Endodermal cell (in vitro differentiated cells): ENCODE measurements around the gene DYNLL1. TPM values are rescaled to one million over a fixed set of nuclear protein-coding genes. Genes with fewer than 3 reads are reported as not detected.
"Not testable (repeated sequence)": the region's sequence is repeated elsewhere in the genome, so short reads cannot be mapped to it uniquely, and the experiment has no call there.

Experiments
- DNase-seq: peaks from one replicate; pipeline ENCODE4 v3.0.0-alpha.2; 2017
- H3K27ac ChIP-seq: 2 replicates; pipeline ENCODE4 v1.5.1; 2013; ENCODE audit warnings: mild to moderate bottlenecking, low read depth, low read length, moderate library complexity
- H3K27me3 ChIP-seq: 2 replicates; pipeline ENCODE4 v1.6.1; 2013; ENCODE audit warnings: mild to moderate bottlenecking, low read length, moderate library complexity; ENCODE audit not compliant: insufficient read depth, control insufficient read depth, poor library complexity, severe bottlenecking
- H3K36me3 ChIP-seq: 2 replicates; pipeline ENCODE4 v1.7.0; 2013; ENCODE audit warnings: mild to moderate bottlenecking, low read length, moderate library complexity; ENCODE audit not compliant: control insufficient read depth, insufficient read depth
- H3K4me1 ChIP-seq: one replicate; pipeline ENCODE4 v1.7.0; 2013; ENCODE audit warnings: low read length; ENCODE audit not compliant: control insufficient read depth, insufficient read depth
- H3K4me3 ChIP-seq: 2 replicates; pipeline ENCODE4 v1.5.1; 2013; ENCODE audit warnings: mild to moderate bottlenecking, low read length, moderate library complexity
- H3K9ac ChIP-seq: 2 replicates; pipeline ENCODE4 v1.6.1; 2013; ENCODE audit warnings: mild to moderate bottlenecking, low read length, moderate library complexity; ENCODE audit not compliant: poor library complexity, severe bottlenecking; ENCODE audit errors: extremely low read depth
- H3K9me3 ChIP-seq: 2 replicates; pipeline ENCODE4 v1.6.1; 2013; ENCODE audit warnings: mild to moderate bottlenecking, low read length, moderate library complexity; ENCODE audit not compliant: control insufficient read depth
- H3K27ac Mint-ChIP-seq: 2 replicates; pipeline ENCODE4 v1.8.0; 2020; ENCODE audit warnings: mixed read lengths
- H3K27me3 Mint-ChIP-seq: 2 replicates; pipeline ENCODE4 v1.8.0; 2021; ENCODE audit warnings: mild to moderate bottlenecking, mixed read lengths; ENCODE audit not compliant: insufficient read depth
- H3K36me3 Mint-ChIP-seq: 2 replicates; pipeline ENCODE4 v1.8.0; 2020; ENCODE audit warnings: low read depth, mixed read lengths
- H3K4me1 Mint-ChIP-seq: 2 replicates; pipeline ENCODE4 v1.8.0; 2020; ENCODE audit warnings: mixed read lengths
- H3K4me3 Mint-ChIP-seq: 2 replicates; pipeline ENCODE4 v1.8.0; 2020; ENCODE audit warnings: mild to moderate bottlenecking, moderate library complexity, mixed read lengths
- H3K9me3 Mint-ChIP-seq: 2 replicates; pipeline ENCODE4 v1.8.0; 2020; ENCODE audit warnings: mild to moderate bottlenecking, mixed read lengths
- CTCF ChIP-seq: fragments of 200-600 bp; sonication (generic); conservative IDR thresholded peaks from 2 replicates; pipeline ENCODE4 v1.5.0; 2021; ENCODE audit warnings: antibody characterized with exemption, mild to moderate bottlenecking
- WGBS, 2 experiments: methylation state at CpG; one replicate each; pipeline versions ENCODE4 v1.1.5 to v1.1.7; 2013; ENCODE audit warnings: missing lambda C conversion rate in 2 of 2, mixed read lengths in 1 of 2; ENCODE audit not compliant: insufficient coverage in 1 of 2, insufficient read length in 1 of 2; 5-methylcytosine and 5-hydroxymethylcytosine counted together
- total RNA-seq, 2 donors: library from RNA; stranded (reverse); fragmentation: NEBNext Ultra II Directional in 1 of 2; extraction: Animal tissue kit (Norgen Biotek cat#: 25700) in 1 of 2; gene quantifications; 2 replicates in 1 of 2; 3 replicates in 1 of 2; pipeline ENCODE4 v1.2.1, GENCODE V29; 2021

DYNLL1 gene
- total RNA-seq, 2 donors from 2014 or later, result 326 to 424 TPM

GRCh38 chr12:120483621-120484020, 12.3 kb upstream of the DYNLL1 start:
- WGBS, 2 experiments, result 92 to 100% methylated on average over 1 of the region's 1 CpG
- no peak for TF ChIP-seq CTCF
- no peak for DNase-seq

GRCh38 chr12:120485961-120486881, 9.7 kb upstream of the DYNLL1 start:
- Mint-ChIP-seq H3K36me3 (peaks cover 3% of the 10 kb centered on the region), H3K27ac (no peak overlapping the region), H3K27me3 (no peaks in the 10 kb centered on the region), H3K4me3 (no peak overlapping the region), H3K4me1 (peaks cover 12% of the 10 kb centered on the region), H3K9me3 (no peaks in the 10 kb centered on the region)
- Histone ChIP-seq H3K27me3 (no peaks in the 10 kb centered on the region), H3K9me3 (no peaks in the 10 kb centered on the region), H3K4me3 (no peak overlapping the region), H3K9ac (no peak overlapping the region), H3K27ac (no peak overlapping the region), H3K4me1 (peaks cover 7% of the 10 kb centered on the region), H3K36me3 (no peaks in the 10 kb centered on the region)
- no peak for DNase-seq
- WGBS, 2 experiments, result 95 to 100% methylated on average over 4 to 6 of the region's 7 CpGs
- TF ChIP-seq CTCF, result no peak

More at GRCh38 chr12:120483621-120484020, 12.3 kb upstream of the DYNLL1 start:
- no peaks in the 10 kb centered on the region for H3K27me3 ChIP-seq
- Mint-ChIP-seq H3K36me3 (no peaks in the 10 kb centered on the region), H3K9me3 (no peaks in the 10 kb centered on the region), H3K4me1 (peaks cover 11% of the 10 kb centered on the region), H3K27ac (peak overlapping the region; percentile 2), H3K4me3 (no peak overlapping the region), H3K27me3 (no peaks in the 10 kb centered on the region)
- H3K9me3 ChIP-seq, result no peaks in the 10 kb centered on the region
- no peak overlapping the region for H3K27ac ChIP-seq
- H3K4me3 ChIP-seq, result no peak overlapping the region
- H3K36me3 ChIP-seq, result no peaks in the 10 kb centered on the region
- no peak overlapping the region for H3K9ac ChIP-seq
- peaks cover 3% of the 10 kb centered on the region for H3K4me1 ChIP-seq

GRCh38 chr12:120487552-120487951, 8.4 kb upstream of the DYNLL1 start:
- H3K36me3 Mint-ChIP-seq, H3K9me3 Mint-ChIP-seq, H3K27ac ChIP-seq, H3K9ac ChIP-seq, H3K36me3 ChIP-seq, H3K4me3 Mint-ChIP-seq, H3K9me3 ChIP-seq, H3K4me3 ChIP-seq, DNase-seq, H3K4me1 ChIP-seq, H3K27me3 Mint-ChIP-seq, H3K27me3 ChIP-seq: not testable (repeated sequence)
- Mint-ChIP-seq H3K27ac (peak overlapping the region; percentile 40), H3K4me1 (peaks cover 12% of the 10 kb centered on the region)
- 93 to 94% methylated on average over 3 to 7 of the region's 7 CpGs for WGBS, 2 experiments
